Left lung (tissue), 10 donors: ENCODE data around the gene CEP57. TPM values are rescaled to one million over a fixed set of nuclear protein-coding genes. Genes with fewer than 3 reads are reported as not detected.
"Not testable (repeated sequence)": the region's sequence is repeated elsewhere in the genome, so short reads cannot be mapped to it uniquely, and the experiment has no call there.

ENCODE experiments used
- ATAC-seq: fragments of 200-7000 bp; cut with Tn5 transposase; one replicate; pipeline ENCODE4 v1.9.1; 2020; ENCODE audit warnings: moderate library complexity
- DNase-seq, 4 donors: peaks; one replicate each; pipeline ENCODE4 v3.0.0-alpha.2; 2013 to 2020
- H3K27ac ChIP-seq, 2 donors: fragments of 200-600 bp; sonication (generic) in 1 of 2; one replicate each; pipeline versions ENCODE4 v1.5.0 to v1.8.0; 2020 to 2021
- H3K27me3 ChIP-seq, 2 donors: fragments of 200-600 bp; sonication (generic) in 1 of 2; one replicate each; pipeline versions ENCODE4 v1.5.0 to v1.8.0; 2020 to 2021
- H3K36me3 ChIP-seq, 2 donors: fragments of 200-600 bp; sonication (generic) in 1 of 2; one replicate each; pipeline versions ENCODE4 v1.5.0 to v1.8.0; 2020 to 2021
- H3K4me1 ChIP-seq, 2 donors: fragments of 200-600 bp; one replicate each; pipeline ENCODE4 v1.8.0; 2021
- H3K4me3 ChIP-seq, 2 donors: fragments of 200-600 bp; sonication (generic) in 1 of 2; one replicate each; pipeline versions ENCODE4 v1.5.0 to v1.8.0; 2020 to 2021; ENCODE audit warnings: mild to moderate bottlenecking in 1 of 2
- H3K9me3 ChIP-seq, 2 donors: fragments of 200-600 bp; sonication (generic) in 1 of 2; one replicate each; pipeline versions ENCODE4 v1.5.0 to v1.8.0; 2020 to 2021
- intact Hi-C, 2 donors: fragments of 100-400 bp; cut with DNase I; formaldehyde crosslinking; loops; one replicate each; pipeline versions ENCODE4 v1.11.2 to v1.14.2; 2022
- polyA plus RNA-seq, 6 donors: library from polyadenylated mRNA; unstranded; fragments of 120-200 nt; gene quantifications; one replicate each; pipeline ENCODE4 v1.2.1, GENCODE V29; 2013; ENCODE audit not compliant: insufficient read length in 6 of 6
- total RNA-seq, 2 donors: library from RNA; stranded (reverse); fragmentation: NEBNext Ultra II Directional; extraction: Animal tissue kit (Norgen Biotek cat#: 25700); gene quantifications; one replicate each; pipeline ENCODE4 v1.2.1, GENCODE V29; 2021
- TF ChIP-seq, protein P1 (sequence below), 2 donors: fragments of 200-600 bp; sonication (generic) in 1 of 2; IDR thresholded peaks; one replicate each; pipeline versions ENCODE4 v1.5.0 to v1.8.0; 2021; ENCODE audit warnings: antibody characterized with exemption in 2 of 2
- donor health status: DM: no; HTN: yes; CAD: no.
- donor health status: DM: no; HTN: no; CAD: no.

CEP57 gene
- total and polyA plus RNA-seq, 8 donors, result 28.3 to 148 (median 113) TPM

DNA sequence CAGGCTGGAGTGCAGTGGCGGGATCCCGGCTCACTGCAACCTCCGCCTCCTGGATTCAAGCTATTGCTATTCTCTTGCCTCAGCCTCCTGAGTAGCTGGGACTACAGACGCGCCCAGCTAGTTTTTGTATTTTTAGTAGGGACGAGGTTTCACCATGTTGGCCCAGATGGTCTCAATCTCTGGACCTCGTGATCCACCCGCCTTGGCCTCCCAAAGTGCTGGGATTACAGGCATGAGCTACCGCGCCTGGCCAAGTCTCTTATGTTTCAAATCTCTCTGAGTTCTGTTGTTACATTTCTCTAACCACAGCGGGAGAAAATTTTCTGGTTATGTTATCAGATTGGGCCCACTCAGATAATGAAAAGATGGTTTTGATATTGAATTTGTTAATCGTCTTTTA lies 10.1 kb downstream of the CEP57 start:
- no peak overlapping the region for H3K27ac ChIP-seq
- no peaks in the 10 kb centered on the region for H3K4me1 ChIP-seq
- H3K9me3 ChIP-seq, result no peaks in the 10 kb centered on the region
- no peaks in the 10 kb centered on the region for H3K27me3 ChIP-seq
- ATAC-seq, result no peak
- H3K36me3 ChIP-seq, result peaks cover 0 to 27% of the 10 kb centered on the region in 2 donors
- DNase-seq, result no peak
- TF ChIP-seq, protein P1, sequence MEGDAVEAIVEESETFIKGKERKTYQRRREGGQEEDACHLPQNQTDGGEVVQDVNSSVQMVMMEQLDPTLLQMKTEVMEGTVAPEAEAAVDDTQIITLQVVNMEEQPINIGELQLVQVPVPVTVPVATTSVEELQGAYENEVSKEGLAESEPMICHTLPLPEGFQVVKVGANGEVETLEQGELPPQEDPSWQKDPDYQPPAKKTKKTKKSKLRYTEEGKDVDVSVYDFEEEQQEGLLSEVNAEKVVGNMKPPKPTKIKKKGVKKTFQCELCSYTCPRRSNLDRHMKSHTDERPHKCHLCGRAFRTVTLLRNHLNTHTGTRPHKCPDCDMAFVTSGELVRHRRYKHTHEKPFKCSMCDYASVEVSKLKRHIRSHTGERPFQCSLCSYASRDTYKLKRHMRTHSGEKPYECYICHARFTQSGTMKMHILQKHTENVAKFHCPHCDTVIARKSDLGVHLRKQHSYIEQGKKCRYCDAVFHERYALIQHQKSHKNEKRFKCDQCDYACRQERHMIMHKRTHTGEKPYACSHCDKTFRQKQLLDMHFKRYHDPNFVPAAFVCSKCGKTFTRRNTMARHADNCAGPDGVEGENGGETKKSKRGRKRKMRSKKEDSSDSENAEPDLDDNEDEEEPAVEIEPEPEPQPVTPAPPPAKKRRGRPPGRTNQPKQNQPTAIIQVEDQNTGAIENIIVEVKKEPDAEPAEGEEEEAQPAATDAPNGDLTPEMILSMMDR (IDR thresholded peaks at IDR 0.05), result no peak
- intact Hi-C loops, result no loop called here
- no peak overlapping the region for H3K4me3 ChIP-seq

DNA sequence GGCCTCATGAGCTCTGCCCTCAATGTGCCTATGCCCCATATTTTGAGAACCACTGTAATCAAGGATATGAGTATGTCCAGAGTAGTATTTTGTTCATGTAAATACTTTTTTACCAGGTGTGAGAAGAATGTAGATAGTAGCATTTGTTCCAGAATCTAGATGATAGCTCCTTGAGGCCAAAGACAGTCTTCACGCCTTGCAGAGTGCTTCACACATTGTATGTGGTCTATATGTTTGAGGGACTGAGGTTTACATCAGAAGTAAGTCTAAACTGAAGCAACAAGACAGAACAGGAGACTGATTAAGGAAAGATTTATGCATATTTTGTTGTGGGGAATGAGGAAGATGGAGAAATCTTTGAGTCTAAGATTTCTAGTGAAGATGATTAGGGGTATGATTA lies 12.5 kb downstream of the CEP57 start:
- no peak for DNase-seq

DNA sequence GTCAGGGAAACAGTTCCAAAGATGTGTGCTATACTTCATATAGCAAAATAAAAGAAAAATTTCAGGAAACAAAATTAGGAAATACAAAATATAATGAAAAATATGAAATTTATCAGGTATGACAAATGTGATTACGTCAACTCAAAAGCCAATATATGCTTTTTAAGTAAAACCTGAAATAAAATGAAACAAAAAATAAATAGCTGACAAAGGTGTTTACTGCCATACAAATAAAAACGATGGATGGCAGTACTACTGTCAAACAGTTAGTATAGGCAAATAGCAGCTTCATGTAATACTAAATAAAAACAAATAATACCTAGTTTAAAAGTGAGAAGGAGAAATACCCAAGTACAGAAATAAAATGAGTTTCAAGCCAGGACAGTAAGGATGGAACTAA lies 13.7 kb downstream of the CEP57 start:
- no peaks in the 10 kb centered on the region for H3K27me3 ChIP-seq
- no peaks in the 10 kb centered on the region for H3K9me3 ChIP-seq
- ATAC-seq (no peak), DNase-seq (no peak)
- H3K4me3 ChIP-seq, result no peak overlapping the region
- H3K36me3 ChIP-seq, result peaks cover 0 to 36% of the 10 kb centered on the region in 2 donors
- H3K4me1 ChIP-seq, result no peaks in the 10 kb centered on the region
- intact Hi-C loops, result no loop called here
- H3K27ac ChIP-seq, result no peak overlapping the region
- TF ChIP-seq, protein P1 (IDR thresholded peaks at IDR 0.05), result no peak

More for the DNA sequence above, 12.5 kb downstream of the CEP57 start:
- H3K27me3 ChIP-seq, result no peaks in the 10 kb centered on the region
- no peaks in the 10 kb centered on the region for H3K9me3 ChIP-seq
- intact Hi-C loops, result no loop called here
- no peaks in the 10 kb centered on the region for H3K4me1 ChIP-seq
- H3K36me3 ChIP-seq, result peaks cover 0 to 36% of the 10 kb centered on the region in 2 donors
- TF ChIP-seq, protein P1 (IDR thresholded peaks at IDR 0.05), result no peak
- no peak for ATAC-seq
- H3K4me3 ChIP-seq, result no peak overlapping the region
- no peak overlapping the region for H3K27ac ChIP-seq

DNA sequence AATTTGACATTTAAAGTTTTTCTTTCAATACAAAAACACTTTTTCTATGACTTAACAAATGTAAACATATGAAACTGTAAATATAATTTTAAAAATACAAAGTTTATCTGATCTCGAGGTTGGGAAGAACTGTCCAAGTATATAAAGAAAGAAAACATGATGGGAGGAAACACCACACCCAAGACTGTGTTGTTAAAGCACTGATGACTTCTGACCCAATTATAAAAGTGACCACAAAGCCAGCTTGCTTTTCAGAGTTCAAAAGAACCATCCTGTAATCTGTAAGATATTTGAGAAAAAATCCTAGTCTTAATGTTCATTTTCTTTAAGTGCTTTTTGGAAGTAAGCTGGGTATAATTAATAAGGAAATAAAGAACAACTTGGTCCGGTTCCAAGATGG lies 15.6 kb downstream of the CEP57 start:
- H3K4me3 ChIP-seq, result no peak overlapping the region
- TF ChIP-seq, protein P1 (IDR thresholded peaks at IDR 0.05), result no peak
- intact Hi-C loops, result no loop called here
- H3K27me3 ChIP-seq, result no peaks in the 10 kb centered on the region
- no peak for DNase-seq
- H3K4me1 ChIP-seq, result no peaks in the 10 kb centered on the region
- H3K27ac ChIP-seq, result no peak overlapping the region
- H3K36me3 ChIP-seq, result peaks cover 0 to 21% of the 10 kb centered on the region in 2 donors
- no peak for ATAC-seq
- no peaks in the 10 kb centered on the region for H3K9me3 ChIP-seq

DNA sequence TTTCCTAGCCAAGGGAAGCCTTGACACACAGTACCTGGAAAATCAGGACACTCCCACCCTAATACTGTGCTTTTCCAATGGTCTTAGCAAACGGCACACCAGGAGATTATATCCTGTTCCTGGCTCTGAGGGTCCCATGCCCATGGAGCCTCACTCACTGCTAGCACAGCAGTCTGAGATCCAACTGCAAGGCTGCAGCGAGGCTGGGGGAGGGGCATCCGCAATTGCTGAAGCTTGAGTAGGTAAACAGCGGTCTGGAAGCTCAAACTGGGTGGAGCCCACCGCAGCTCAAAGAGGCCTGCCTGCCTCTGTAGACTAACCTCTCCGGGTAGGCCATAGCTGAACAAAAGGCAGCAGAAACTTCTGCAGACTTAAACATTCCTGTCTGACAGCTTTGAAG lies 16.2 kb downstream of the CEP57 start:
- H3K4me1 ChIP-seq, intact Hi-C loops, H3K4me3 ChIP-seq, ATAC-seq, H3K9me3 ChIP-seq, H3K27me3 ChIP-seq, H3K27ac ChIP-seq: not testable (repeated sequence)
- H3K36me3 ChIP-seq, result peaks cover 0 to 19% of the 10 kb centered on the region in 2 donors
- peak in 1 of 4 donors; percentile 41 for DNase-seq

DNA sequence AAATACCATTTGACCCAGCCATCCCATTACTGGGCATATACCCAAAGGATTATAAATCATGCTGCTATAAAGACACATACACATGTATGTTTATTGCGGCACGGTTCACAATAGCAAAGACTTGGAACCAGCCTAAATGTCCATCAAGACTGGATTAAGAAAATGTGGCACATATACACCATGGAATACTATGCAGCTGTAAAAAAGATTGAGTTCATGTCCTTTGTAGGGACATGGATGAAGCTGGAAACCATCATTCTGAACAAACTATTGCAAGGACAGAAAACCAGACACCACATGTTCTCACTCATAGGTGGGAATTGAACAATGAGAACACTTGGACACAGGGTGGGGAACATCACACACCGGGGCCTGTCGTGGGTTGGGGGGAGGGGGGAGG lies 20.8 kb downstream of the CEP57 start:
- peaks cover 0 to 15% of the 10 kb centered on the region in 2 donors for H3K36me3 ChIP-seq
- H3K27me3 ChIP-seq, intact Hi-C loops, H3K27ac ChIP-seq, DNase-seq, H3K9me3 ChIP-seq, H3K4me1 ChIP-seq, ATAC-seq, H3K4me3 ChIP-seq: not testable (repeated sequence)
